ENCODE data around the gene CYTH1. TPM values are rescaled to one million over a fixed set of nuclear protein-coding genes. Genes with fewer than 3 reads are reported as not detected.

CYTH1 gene
- total and polyA plus RNA-seq, 10 of the 15 experiments (the other 5 are each of a cell fraction or from before 2014, with no cell fraction given) = 6.6 to 188 (median 145) TPM

DNA sequence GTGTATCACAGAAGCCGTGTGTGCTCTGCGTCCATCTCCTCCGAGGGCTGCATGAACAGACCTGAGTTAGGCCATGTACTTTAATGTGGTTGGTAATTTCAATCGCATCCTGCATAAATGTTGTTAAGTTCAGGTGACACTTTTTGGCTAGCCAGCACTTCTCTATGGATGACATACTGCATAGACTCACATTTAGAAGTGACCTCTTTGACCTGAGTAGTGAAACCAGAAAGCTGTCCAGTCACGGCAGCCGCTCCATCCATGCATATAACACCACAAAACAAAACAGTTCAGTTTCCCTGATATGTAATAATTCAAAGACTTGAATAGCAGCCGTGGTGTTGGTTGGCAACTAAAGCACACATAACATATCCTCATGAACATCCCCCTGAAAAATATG lies 94.1 kb downstream of the CYTH1 start (continued):
- TF ChIP-seq, protein P1, sequence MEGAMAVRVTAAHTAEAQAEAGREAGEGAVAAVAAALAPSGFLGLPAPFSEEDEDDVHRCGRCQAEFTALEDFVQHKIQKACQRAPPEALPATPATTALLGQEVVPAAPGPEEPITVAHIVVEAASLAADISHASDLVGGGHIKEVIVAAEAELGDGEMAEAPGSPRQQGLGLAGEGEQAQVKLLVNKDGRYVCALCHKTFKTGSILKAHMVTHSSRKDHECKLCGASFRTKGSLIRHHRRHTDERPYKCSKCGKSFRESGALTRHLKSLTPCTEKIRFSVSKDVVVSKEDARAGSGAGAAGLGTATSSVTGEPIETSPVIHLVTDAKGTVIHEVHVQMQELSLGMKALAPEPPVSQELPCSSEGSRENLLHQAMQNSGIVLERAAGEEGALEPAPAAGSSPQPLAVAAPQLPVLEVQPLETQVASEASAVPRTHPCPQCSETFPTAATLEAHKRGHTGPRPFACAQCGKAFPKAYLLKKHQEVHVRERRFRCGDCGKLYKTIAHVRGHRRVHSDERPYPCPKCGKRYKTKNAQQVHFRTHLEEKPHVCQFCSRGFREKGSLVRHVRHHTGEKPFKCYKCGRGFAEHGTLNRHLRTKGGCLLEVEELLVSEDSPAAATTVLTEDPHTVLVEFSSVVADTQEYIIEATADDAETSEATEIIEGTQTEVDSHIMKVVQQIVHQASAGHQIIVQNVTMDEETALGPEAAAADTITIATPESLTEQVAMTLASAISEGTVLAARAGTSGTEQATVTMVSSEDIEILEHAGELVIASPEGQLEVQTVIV (IDR thresholded peaks at IDR 0.05; ENCODE audit: borderline replicate concordance, partially characterized antibody) = no peak
- TF ChIP-seq TCF12 (IDR thresholded peaks at IDR 0.05; ENCODE audit: low read depth, low read length) (peak; percentile 48; the same call in 1 of the 2 replicates), TCF3 (IDR thresholded peaks at IDR 0.05; ENCODE audit: borderline replicate concordance, insufficient read depth, low read depth, low read length) (no peak), CREM (IDR thresholded peaks at IDR 0.05; ENCODE audit: low read depth) (0 out of 2 replicates have a peak, but pooled peaks have one; percentile 24), MYC (IDR thresholded peaks at IDR 0.05; ENCODE audit: insufficient read depth, insufficient read length, insufficient replicate concordance, low read length, severe bottlenecking) (no peak), PAX5 (IDR thresholded peaks at IDR 0.05; ENCODE audit: borderline replicate concordance, low read depth, low read length) (peak; percentile 87), HDAC6 (IDR thresholded peaks at IDR 0.05; ENCODE audit: unreplicated experiment) (no peak), SUZ12 (IDR thresholded peaks at IDR 0.05; ENCODE audit: unreplicated experiment) (no peak), RBBP5 (conservative IDR thresholded peaks at IDR 0.05) (no peak), SUPT20H (IDR thresholded peaks at IDR 0.05; ENCODE audit: borderline replicate concordance, control insufficient read depth, low read depth, low read length) (no peak), GABPA (IDR thresholded peaks at IDR 0.05; ENCODE audit: low read depth) (no peak)
- TF ChIP-seq, protein P2, sequence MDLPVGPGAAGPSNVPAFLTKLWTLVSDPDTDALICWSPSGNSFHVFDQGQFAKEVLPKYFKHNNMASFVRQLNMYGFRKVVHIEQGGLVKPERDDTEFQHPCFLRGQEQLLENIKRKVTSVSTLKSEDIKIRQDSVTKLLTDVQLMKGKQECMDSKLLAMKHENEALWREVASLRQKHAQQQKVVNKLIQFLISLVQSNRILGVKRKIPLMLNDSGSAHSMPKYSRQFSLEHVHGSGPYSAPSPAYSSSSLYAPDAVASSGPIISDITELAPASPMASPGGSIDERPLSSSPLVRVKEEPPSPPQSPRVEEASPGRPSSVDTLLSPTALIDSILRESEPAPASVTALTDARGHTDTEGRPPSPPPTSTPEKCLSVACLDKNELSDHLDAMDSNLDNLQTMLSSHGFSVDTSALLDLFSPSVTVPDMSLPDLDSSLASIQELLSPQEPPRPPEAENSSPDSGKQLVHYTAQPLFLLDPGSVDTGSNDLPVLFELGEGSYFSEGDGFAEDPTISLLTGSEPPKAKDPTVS (IDR thresholded peaks at IDR 0.05; ENCODE audit: low read depth, low read length) = no peak
- TF ChIP-seq, protein P3, sequence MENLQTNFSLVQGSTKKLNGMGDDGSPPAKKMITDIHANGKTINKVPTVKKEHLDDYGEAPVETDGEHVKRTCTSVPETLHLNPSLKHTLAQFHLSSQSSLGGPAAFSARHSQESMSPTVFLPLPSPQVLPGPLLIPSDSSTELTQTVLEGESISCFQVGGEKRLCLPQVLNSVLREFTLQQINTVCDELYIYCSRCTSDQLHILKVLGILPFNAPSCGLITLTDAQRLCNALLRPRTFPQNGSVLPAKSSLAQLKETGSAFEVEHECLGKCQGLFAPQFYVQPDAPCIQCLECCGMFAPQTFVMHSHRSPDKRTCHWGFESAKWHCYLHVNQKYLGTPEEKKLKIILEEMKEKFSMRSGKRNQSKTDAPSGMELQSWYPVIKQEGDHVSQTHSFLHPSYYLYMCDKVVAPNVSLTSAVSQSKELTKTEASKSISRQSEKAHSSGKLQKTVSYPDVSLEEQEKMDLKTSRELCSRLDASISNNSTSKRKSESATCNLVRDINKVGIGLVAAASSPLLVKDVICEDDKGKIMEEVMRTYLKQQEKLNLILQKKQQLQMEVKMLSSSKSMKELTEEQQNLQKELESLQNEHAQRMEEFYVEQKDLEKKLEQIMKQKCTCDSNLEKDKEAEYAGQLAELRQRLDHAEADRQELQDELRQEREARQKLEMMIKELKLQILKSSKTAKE (IDR thresholded peaks at IDR 0.05; ENCODE audit: low read depth, poor library complexity, severe bottlenecking) = peak; percentile 69
- TF ChIP-seq, protein P4, sequence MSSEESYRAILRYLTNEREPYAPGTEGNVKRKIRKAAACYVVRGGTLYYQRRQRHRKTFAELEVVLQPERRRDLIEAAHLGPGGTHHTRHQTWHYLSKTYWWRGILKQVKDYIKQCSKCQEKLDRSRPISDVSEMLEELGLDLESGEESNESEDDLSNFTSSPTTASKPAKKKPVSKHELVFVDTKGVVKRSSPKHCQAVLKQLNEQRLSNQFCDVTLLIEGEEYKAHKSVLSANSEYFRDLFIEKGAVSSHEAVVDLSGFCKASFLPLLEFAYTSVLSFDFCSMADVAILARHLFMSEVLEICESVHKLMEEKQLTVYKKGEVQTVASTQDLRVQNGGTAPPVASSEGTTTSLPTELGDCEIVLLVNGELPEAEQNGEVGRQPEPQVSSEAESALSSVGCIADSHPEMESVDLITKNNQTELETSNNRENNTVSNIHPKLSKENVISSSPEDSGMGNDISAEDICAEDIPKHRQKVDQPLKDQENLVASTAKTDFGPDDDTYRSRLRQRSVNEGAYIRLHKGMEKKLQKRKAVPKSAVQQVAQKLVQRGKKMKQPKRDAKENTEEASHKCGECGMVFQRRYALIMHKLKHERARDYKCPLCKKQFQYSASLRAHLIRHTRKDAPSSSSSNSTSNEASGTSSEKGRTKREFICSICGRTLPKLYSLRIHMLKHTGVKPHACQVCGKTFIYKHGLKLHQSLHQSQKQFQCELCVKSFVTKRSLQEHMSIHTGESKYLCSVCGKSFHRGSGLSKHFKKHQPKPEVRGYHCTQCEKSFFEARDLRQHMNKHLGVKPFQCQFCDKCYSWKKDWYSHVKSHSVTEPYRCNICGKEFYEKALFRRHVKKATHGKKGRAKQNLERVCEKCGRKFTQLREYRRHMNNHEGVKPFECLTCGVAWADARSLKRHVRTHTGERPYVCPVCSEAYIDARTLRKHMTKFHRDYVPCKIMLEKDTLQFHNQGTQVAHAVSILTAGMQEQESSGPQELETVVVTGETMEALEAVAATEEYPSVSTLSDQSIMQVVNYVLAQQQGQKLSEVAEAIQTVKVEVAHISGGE (CRISPR knock-in tag; IDR thresholded peaks at IDR 0.05) = no peak
- TF ChIP-seq, protein P5, sequence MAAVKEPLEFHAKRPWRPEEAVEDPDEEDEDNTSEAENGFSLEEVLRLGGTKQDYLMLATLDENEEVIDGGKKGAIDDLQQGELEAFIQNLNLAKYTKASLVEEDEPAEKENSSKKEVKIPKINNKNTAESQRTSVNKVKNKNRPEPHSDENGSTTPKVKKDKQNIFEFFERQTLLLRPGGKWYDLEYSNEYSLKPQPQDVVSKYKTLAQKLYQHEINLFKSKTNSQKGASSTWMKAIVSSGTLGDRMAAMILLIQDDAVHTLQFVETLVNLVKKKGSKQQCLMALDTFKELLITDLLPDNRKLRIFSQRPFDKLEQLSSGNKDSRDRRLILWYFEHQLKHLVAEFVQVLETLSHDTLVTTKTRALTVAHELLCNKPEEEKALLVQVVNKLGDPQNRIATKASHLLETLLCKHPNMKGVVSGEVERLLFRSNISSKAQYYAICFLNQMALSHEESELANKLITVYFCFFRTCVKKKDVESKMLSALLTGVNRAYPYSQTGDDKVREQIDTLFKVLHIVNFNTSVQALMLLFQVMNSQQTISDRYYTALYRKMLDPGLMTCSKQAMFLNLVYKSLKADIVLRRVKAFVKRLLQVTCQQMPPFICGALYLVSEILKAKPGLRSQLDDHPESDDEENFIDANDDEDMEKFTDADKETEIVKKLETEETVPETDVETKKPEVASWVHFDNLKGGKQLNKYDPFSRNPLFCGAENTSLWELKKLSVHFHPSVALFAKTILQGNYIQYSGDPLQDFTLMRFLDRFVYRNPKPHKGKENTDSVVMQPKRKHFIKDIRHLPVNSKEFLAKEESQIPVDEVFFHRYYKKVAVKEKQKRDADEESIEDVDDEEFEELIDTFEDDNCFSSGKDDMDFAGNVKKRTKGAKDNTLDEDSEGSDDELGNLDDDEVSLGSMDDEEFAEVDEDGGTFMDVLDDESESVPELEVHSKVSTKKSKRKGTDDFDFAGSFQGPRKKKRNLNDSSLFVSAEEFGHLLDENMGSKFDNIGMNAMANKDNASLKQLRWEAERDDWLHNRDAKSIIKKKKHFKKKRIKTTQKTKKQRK (IDR thresholded peaks at IDR 0.05; ENCODE audit: low read depth, low read length) = no peak

All from GM12878 (cell line).